ENCODE data around the gene SUPT3H.

The SUPT3H gene

GRCh38 chr6:45275358-45275757 is 102.4 kb downstream of the SUPT3H start:
- Histone ChIP-seq H2BK120ac (ENCODE audit: insufficient read depth, low read length, poor library complexity) (no peak overlapping the region), H3K9me3 (ENCODE audit: insufficient read depth, low read depth, low read length) (peaks cover 6% of the 10 kb centered on the region), H3K18ac (ENCODE audit: low read length) (no peak overlapping the region), H3K4me3 (ENCODE audit: low read depth, low read length) (no peak overlapping the region), H2AK5ac (ENCODE audit: low read length) (no peak overlapping the region), H3K9ac (ENCODE audit: low read length) (no peak overlapping the region), H3K23ac (ENCODE audit: low read length) (no peak overlapping the region), H4K8ac (ENCODE audit: low read depth, low read length) (no peak overlapping the region), H4K91ac (ENCODE audit: low read depth, low read length) (no peak overlapping the region), H2AFZ (ENCODE audit: insufficient read depth, low read length, poor library complexity) (no peak overlapping the region), H3K79me2 (ENCODE audit: control insufficient read depth, insufficient read depth, low read length, poor library complexity) (no peaks in the 10 kb centered on the region), H3K27me3 (ENCODE audit: insufficient read depth, low read length) (no peaks in the 10 kb centered on the region), H3K14ac (ENCODE audit: low read length) (no peak overlapping the region), H3K4ac (ENCODE audit: low read depth, low read length) (no peak overlapping the region), H3K4me2 (ENCODE audit: low read length) (no peak overlapping the region), H3K4me1 (ENCODE audit: control insufficient read depth in 1 of 2, insufficient read depth in 2 of 2, low read length in 2 of 2) (no peaks in the 10 kb centered on the region), H3K27ac (ENCODE audit: low read depth, low read length) (no peak overlapping the region), H4K12ac (ENCODE audit: low read depth, low read length) (no peak overlapping the region), H2BK12ac (ENCODE audit: low read length) (no peak overlapping the region), H3K79me1 (ENCODE audit: low read length) (no peaks in the 10 kb centered on the region), H2BK5ac (ENCODE audit: low read depth, low read length, poor library complexity) (no peak overlapping the region), H3K36me3 (ENCODE audit: control insufficient read depth in 1 of 2, insufficient read depth in 2 of 2, low read length in 2 of 2) (no peaks in the 10 kb centered on the region)
- no peak for DNase-seq
- no CpG with 5 or more reads among the region's 1 CpG for WGBS (ENCODE audit: extremely low coverage, insufficient coverage, insufficient read length)

- H4K91ac ChIP-seq (ENCODE audit: low read depth, low read length): no peak overlapping the region
- H3K9me3 ChIP-seq (ENCODE audit: insufficient read depth, low read depth, low read length): peaks cover 6% of the 10 kb centered on the region
- no peak for DNase-seq
- H4K8ac ChIP-seq (ENCODE audit: low read depth, low read length): no peak overlapping the region
- H2BK5ac ChIP-seq (ENCODE audit: low read depth, low read length, poor library complexity): no peak overlapping the region
- H3K79me1 ChIP-seq (ENCODE audit: low read length): no peaks in the 10 kb centered on the region
- no peak overlapping the region for H3K18ac ChIP-seq (ENCODE audit: low read length)
- no peaks in the 10 kb centered on the region for H3K79me2 ChIP-seq (ENCODE audit: control insufficient read depth, insufficient read depth, low read length, poor library complexity)
- H3K27me3 ChIP-seq (ENCODE audit: insufficient read depth, low read length): no peaks in the 10 kb centered on the region
- no peak overlapping the region for H2AFZ ChIP-seq (ENCODE audit: insufficient read depth, low read length, poor library complexity)
- no peak overlapping the region for H3K4me3 ChIP-seq (ENCODE audit: low read depth, low read length)
- no peak overlapping the region for H3K14ac ChIP-seq (ENCODE audit: low read length)
- no peak overlapping the region for H3K4me2 ChIP-seq (ENCODE audit: low read length)
- no peak overlapping the region for H4K12ac ChIP-seq (ENCODE audit: low read depth, low read length)
- no peak overlapping the region for H3K23ac ChIP-seq (ENCODE audit: low read length)
- no peak overlapping the region for H3K27ac ChIP-seq (ENCODE audit: low read depth, low read length)
- H3K4me1 ChIP-seq (ENCODE audit: control insufficient read depth in 1 of 2, insufficient read depth in 2 of 2, low read length in 2 of 2): no peaks in the 10 kb centered on the region
- H2BK120ac ChIP-seq (ENCODE audit: insufficient read depth, low read length, poor library complexity): no peak overlapping the region
- no peak overlapping the region for H2AK5ac ChIP-seq (ENCODE audit: low read length)
- no peak overlapping the region for H3K4ac ChIP-seq (ENCODE audit: low read depth, low read length)
- no peak overlapping the region for H2BK12ac ChIP-seq (ENCODE audit: low read length)
- WGBS (ENCODE audit: extremely low coverage, insufficient coverage, insufficient read length): no CpG with 5 or more reads among the region's 2 CpGs
- H3K36me3 ChIP-seq (ENCODE audit: control insufficient read depth in 1 of 2, insufficient read depth in 2 of 2, low read length in 2 of 2): no peaks in the 10 kb centered on the region
- H3K9ac ChIP-seq (ENCODE audit: low read length): no peak overlapping the region
Observed at GRCh38 chr6:45272626-45273025, 105.1 kb downstream of the SUPT3H start.

- Histone ChIP-seq H3K79me2 (ENCODE audit: control insufficient read depth, insufficient read depth, low read length, poor library complexity) (no peaks in the 10 kb centered on the region), H4K91ac (ENCODE audit: low read depth, low read length) (no peak overlapping the region), H3K27ac (ENCODE audit: low read depth, low read length) (no peak overlapping the region), H3K79me1 (ENCODE audit: low read length) (no peaks in the 10 kb centered on the region), H3K4me3 (ENCODE audit: low read depth, low read length) (no peak overlapping the region), H2BK120ac (ENCODE audit: insufficient read depth, low read length, poor library complexity) (no peak overlapping the region), H3K36me3 (ENCODE audit: control insufficient read depth in 1 of 2, insufficient read depth in 2 of 2, low read length in 2 of 2) (no peaks in the 10 kb centered on the region), H3K4me2 (ENCODE audit: low read length) (no peak overlapping the region), H3K18ac (ENCODE audit: low read length) (no peak overlapping the region), H2AK5ac (ENCODE audit: low read length) (no peak overlapping the region), H2BK12ac (ENCODE audit: low read length) (no peak overlapping the region), H3K4ac (ENCODE audit: low read depth, low read length) (no peak overlapping the region), H3K9ac (ENCODE audit: low read length) (no peak overlapping the region), H4K8ac (ENCODE audit: low read depth, low read length) (no peak overlapping the region), H3K9me3 (ENCODE audit: insufficient read depth, low read depth, low read length) (no peaks in the 10 kb centered on the region), H3K14ac (ENCODE audit: low read length) (no peak overlapping the region), H3K4me1 (ENCODE audit: control insufficient read depth in 1 of 2, insufficient read depth in 2 of 2, low read length in 2 of 2) (no peaks in the 10 kb centered on the region), H2BK5ac (ENCODE audit: low read depth, low read length, poor library complexity) (no peak overlapping the region), H3K27me3 (ENCODE audit: insufficient read depth, low read length) (no peaks in the 10 kb centered on the region), H4K12ac (ENCODE audit: low read depth, low read length) (no peak overlapping the region), H2AFZ (ENCODE audit: insufficient read depth, low read length, poor library complexity) (no peak overlapping the region), H3K23ac (ENCODE audit: low read length) (no peak overlapping the region)
- WGBS (ENCODE audit: extremely low coverage, insufficient coverage, insufficient read length): no CpG with 5 or more reads among the region's 2 CpGs
- no peak for DNase-seq
Observed at GRCh38 chr6:45265246-45265645, 112.5 kb downstream of the SUPT3H start.

- no peak overlapping the region for H4K8ac ChIP-seq (ENCODE audit: low read depth, low read length)
- no peak overlapping the region for H3K18ac ChIP-seq (ENCODE audit: low read length)
- no peak for DNase-seq
- no peak overlapping the region for H4K91ac ChIP-seq (ENCODE audit: low read depth, low read length)
- H3K4me1 ChIP-seq (ENCODE audit: control insufficient read depth in 1 of 2, insufficient read depth in 2 of 2, low read length in 2 of 2): no peaks in the 10 kb centered on the region
- no peak overlapping the region for H2BK5ac ChIP-seq (ENCODE audit: low read depth, low read length, poor library complexity)
- H3K14ac ChIP-seq (ENCODE audit: low read length): no peak overlapping the region
- H3K9me3 ChIP-seq (ENCODE audit: insufficient read depth, low read depth, low read length): no peaks in the 10 kb centered on the region
- no peak overlapping the region for H2BK12ac ChIP-seq (ENCODE audit: low read length)
- no peak overlapping the region for H2AK5ac ChIP-seq (ENCODE audit: low read length)
- no peak overlapping the region for H3K4me2 ChIP-seq (ENCODE audit: low read length)
- H3K27ac ChIP-seq (ENCODE audit: low read depth, low read length): no peak overlapping the region
- H3K79me1 ChIP-seq (ENCODE audit: low read length): no peaks in the 10 kb centered on the region
- H3K27me3 ChIP-seq (ENCODE audit: insufficient read depth, low read length): no peaks in the 10 kb centered on the region
- H3K9ac ChIP-seq (ENCODE audit: low read length): no peak overlapping the region
- H3K23ac ChIP-seq (ENCODE audit: low read length): no peak overlapping the region
- no peak overlapping the region for H4K12ac ChIP-seq (ENCODE audit: low read depth, low read length)
- no peak overlapping the region for H2AFZ ChIP-seq (ENCODE audit: insufficient read depth, low read length, poor library complexity)
- H2BK120ac ChIP-seq (ENCODE audit: insufficient read depth, low read length, poor library complexity): no peak overlapping the region
- WGBS (ENCODE audit: extremely low coverage, insufficient coverage, insufficient read length): no CpG with 5 or more reads among the region's 3 CpGs
- H3K36me3 ChIP-seq (ENCODE audit: control insufficient read depth in 1 of 2, insufficient read depth in 2 of 2, low read length in 2 of 2): no peaks in the 10 kb centered on the region
- no peak overlapping the region for H3K4ac ChIP-seq (ENCODE audit: low read depth, low read length)
- no peaks in the 10 kb centered on the region for H3K79me2 ChIP-seq (ENCODE audit: control insufficient read depth, insufficient read depth, low read length, poor library complexity)
- H3K4me3 ChIP-seq (ENCODE audit: low read depth, low read length): no peak overlapping the region
Observed at GRCh38 chr6:45260696-45261095, 117.0 kb downstream of the SUPT3H start.

All from trophoblast cell (in vitro differentiated cells and primary cell).